ENCODE results near the gene PA2G4.

PA2G4 gene

GRCh38 chr12:56150563-56150962, 46.2 kb downstream of the PA2G4 start:
- TF ChIP-seq CTCF (IDR thresholded peaks at IDR 0.05; ENCODE audit: low read depth, low read length, poor library complexity, severe bottlenecking) (no peak), EZH2phosphoT487 (IDR thresholded peaks at IDR 0.05; ENCODE audit: borderline replicate concordance, low read length) (no peak)
- Histone ChIP-seq H3K4me2 (ENCODE audit: low read length) (no peak overlapping the region), H3F3A (ENCODE audit: control insufficient read depth, insufficient read depth) (peaks cover 15% of the 10 kb centered on the region), H3K27me3 (ENCODE audit: control insufficient read depth, low read length) (no peaks in the 10 kb centered on the region), H3K9me3 (ENCODE audit: control insufficient read depth, insufficient read depth, low read length) (no peaks in the 10 kb centered on the region), H3K9me2 (replicated peaks; ENCODE audit: control insufficient read depth, low read length) (no peaks in the 10 kb centered on the region), H3K4me1 (ENCODE audit: control insufficient read depth, low read length) (peaks cover 24% of the 10 kb centered on the region), H3K79me2 (ENCODE audit: control insufficient read depth, low read length) (peaks cover 21% of the 10 kb centered on the region), H3K27ac (ENCODE audit: low read depth, low read length) (no peak overlapping the region), H3K36me3 (ENCODE audit: control insufficient read depth, low read length) (peaks cover 22% of the 10 kb centered on the region), H4K20me1 (ENCODE audit: control insufficient read depth, insufficient read depth, low read depth, low read length) (no peaks in the 10 kb centered on the region), H3K4me3 (ENCODE audit: low read length) (no peak overlapping the region)

GRCh38 chr12:56151672-56152131, 47.3 kb downstream of the PA2G4 start:
- H3K4me3 ChIP-seq (ENCODE audit: low read length): peak overlapping the region; percentile 94
- peaks cover 25% of the 10 kb centered on the region for H3K4me1 ChIP-seq (ENCODE audit: control insufficient read depth, low read length)
- TF ChIP-seq CTCF (IDR thresholded peaks at IDR 0.05; ENCODE audit: low read depth, low read length, poor library complexity, severe bottlenecking): peak; percentile 57
- no peak for TF ChIP-seq EZH2phosphoT487 (IDR thresholded peaks at IDR 0.05; ENCODE audit: borderline replicate concordance, low read length)
- H4K20me1 ChIP-seq (ENCODE audit: control insufficient read depth, insufficient read depth, low read depth, low read length): no peaks in the 10 kb centered on the region
- peaks cover 23% of the 10 kb centered on the region for H3K79me2 ChIP-seq (ENCODE audit: control insufficient read depth, low read length)
- peak overlapping the region; percentile 85 for H3K27ac ChIP-seq (ENCODE audit: low read depth, low read length)
- H3K27me3 ChIP-seq (ENCODE audit: control insufficient read depth, low read length): no peaks in the 10 kb centered on the region
- H3F3A ChIP-seq (ENCODE audit: control insufficient read depth, insufficient read depth): peaks cover 8% of the 10 kb centered on the region
- H3K9me2 ChIP-seq (replicated peaks; ENCODE audit: control insufficient read depth, low read length): no peaks in the 10 kb centered on the region
- H3K36me3 ChIP-seq (ENCODE audit: control insufficient read depth, low read length): peaks cover 26% of the 10 kb centered on the region
- peak overlapping the region; percentile 98 for H3K4me2 ChIP-seq (ENCODE audit: low read length)
- H3K9me3 ChIP-seq (ENCODE audit: control insufficient read depth, insufficient read depth, low read length): no peaks in the 10 kb centered on the region

GRCh38 chr12:56152132-56152755, 47.9 kb downstream of the PA2G4 start, which contains the start of gene MYL6B:
TSS of gene MYL6B (plus strand) at chr12:56152587. CDS start at chr12:56153919, 1,332 bp downstream.
- Histone ChIP-seq H4K20me1 (ENCODE audit: control insufficient read depth, insufficient read depth, low read depth, low read length) (no peaks in the 10 kb centered on the region), H3K4me1 (ENCODE audit: control insufficient read depth, low read length) (peaks cover 31% of the 10 kb centered on the region), H3K79me2 (ENCODE audit: control insufficient read depth, low read length) (peaks cover 28% of the 10 kb centered on the region), H3K27me3 (ENCODE audit: control insufficient read depth, low read length) (no peaks in the 10 kb centered on the region), H3K9me3 (ENCODE audit: control insufficient read depth, insufficient read depth, low read length) (no peaks in the 10 kb centered on the region), H3F3A (ENCODE audit: control insufficient read depth, insufficient read depth) (peaks cover 5% of the 10 kb centered on the region; the same call in 1 of the 2 replicates), H3K27ac (ENCODE audit: low read depth, low read length) (peak within 1 kb of the TSS; percentile 85), H3K9me2 (replicated peaks; ENCODE audit: control insufficient read depth, low read length) (no peaks in the 10 kb centered on the region), H3K36me3 (ENCODE audit: control insufficient read depth, low read length) (peaks cover 26% of the 10 kb centered on the region), H3K4me2 (ENCODE audit: low read length) (peak within 1 kb of the TSS; percentile 98), H3K4me3 (ENCODE audit: low read length) (peak within 1 kb of the TSS; percentile 94)
- TF ChIP-seq CTCF (IDR thresholded peaks at IDR 0.05; ENCODE audit: low read depth, low read length, poor library complexity, severe bottlenecking): no peak
- TF ChIP-seq EZH2phosphoT487 (IDR thresholded peaks at IDR 0.05; ENCODE audit: borderline replicate concordance, low read length): no peak
